Activated CD4-positive, CD25-positive, alpha-beta regulatory T cell treated with anti-CD3 and anti-CD28 coated beads, Interleukin-2, amount 50 U/mL, for 24 hours (primary cell): Measurements from ENCODE around the gene NLRP3.
"Not testable (repeated sequence)": the region's sequence is repeated elsewhere in the genome, so short reads cannot be mapped to it uniquely, and the experiment has no call there.

Experiments used
- ATAC-seq, 2 donors: fragments of 150-1000 bp; cut with Tn5 transposase; one replicate each; pipeline ENCODE4 v1.10.0; 2021; ENCODE audit warnings: mild to moderate bottlenecking in 1 of 2, moderate library complexity in 1 of 2

The NLRP3 gene

DNA sequence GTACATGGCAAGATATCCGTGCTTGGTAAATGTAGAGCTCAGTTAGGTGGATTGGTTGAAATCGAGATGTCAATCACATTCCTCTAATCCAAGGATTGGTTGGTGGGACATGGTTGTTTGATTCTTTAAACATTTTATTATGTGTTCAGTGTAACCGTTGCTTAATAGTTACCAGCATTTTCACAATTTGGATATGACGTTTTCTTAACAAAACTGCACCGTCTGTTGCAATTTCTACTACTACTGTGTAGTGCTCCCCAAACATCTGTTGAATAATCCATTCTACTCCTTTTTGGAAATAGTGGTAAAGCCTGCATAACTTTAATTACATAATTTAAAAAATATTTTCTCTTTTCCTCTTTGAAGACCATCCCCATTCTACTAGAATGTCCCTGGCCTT, 25.6 kb downstream of the NLRP3 start:
- ATAC-seq = no peak

DNA sequence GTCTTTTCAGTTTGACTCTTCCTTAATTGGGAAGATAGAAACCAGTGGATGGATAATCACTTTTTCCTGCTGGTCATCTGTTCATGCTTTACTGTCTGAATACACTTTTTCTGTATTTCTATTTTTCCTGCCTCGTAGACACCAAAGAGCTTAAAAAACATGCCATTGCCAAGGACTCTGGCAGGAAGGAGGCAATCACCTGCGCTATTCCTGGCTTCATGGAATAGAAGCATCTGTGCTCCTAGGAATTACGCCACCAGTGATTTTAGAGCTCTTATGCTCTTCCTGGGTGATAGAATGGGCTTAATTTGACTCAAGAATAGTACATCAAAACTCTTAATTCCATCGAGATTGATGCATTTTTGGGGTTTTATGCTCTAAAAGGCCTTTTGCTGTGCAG, 26.2 kb downstream of the NLRP3 start:
- ATAC-seq = no peak

GRCh38 chr1:247443641-247444040, 27.7 kb downstream of the NLRP3 start:
- no peak for ATAC-seq

GRCh38 chr1:247444571-247444970, 28.6 kb downstream of the NLRP3 start:
- ATAC-seq = no peak

- ATAC-seq = no peak
These were observed 29.8 kb downstream of the NLRP3 start for GRCh38 chr1:247445526-247446356.

DNA sequence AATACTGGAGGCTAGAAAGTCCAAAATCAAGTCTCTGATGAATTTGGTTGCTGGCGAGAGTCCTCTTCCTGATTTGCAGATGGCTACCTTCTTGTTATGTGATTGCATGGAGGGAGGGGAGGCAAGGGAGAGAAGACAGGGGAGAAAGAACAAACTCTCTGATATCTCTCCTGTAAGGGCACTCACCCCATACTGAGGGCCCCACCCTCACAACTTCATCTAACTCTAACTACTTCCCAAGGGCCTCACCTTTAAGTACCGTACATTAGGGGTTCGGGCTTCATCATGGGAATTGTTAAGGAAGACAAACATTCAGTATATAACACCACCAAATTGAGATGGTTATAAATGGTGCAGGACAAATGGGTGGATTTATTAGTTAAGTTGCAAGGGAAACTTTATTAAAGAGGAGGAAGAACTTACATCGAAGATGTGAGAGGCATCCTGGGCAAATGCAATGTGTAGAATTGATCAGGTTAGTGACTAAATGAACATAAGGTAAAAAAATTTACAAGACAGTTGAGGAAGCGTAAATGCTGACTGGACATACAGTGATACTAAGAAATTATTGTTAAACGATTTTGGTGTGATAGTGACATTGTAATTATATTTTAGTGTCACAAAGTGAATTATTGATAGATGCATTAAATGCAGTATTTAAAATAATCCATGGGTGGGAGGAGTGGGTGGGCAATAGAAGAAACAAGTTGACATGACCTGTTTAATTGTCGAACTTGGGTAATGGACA, 31.4 kb downstream of the NLRP3 start:
- ATAC-seq = no peak

DNA sequence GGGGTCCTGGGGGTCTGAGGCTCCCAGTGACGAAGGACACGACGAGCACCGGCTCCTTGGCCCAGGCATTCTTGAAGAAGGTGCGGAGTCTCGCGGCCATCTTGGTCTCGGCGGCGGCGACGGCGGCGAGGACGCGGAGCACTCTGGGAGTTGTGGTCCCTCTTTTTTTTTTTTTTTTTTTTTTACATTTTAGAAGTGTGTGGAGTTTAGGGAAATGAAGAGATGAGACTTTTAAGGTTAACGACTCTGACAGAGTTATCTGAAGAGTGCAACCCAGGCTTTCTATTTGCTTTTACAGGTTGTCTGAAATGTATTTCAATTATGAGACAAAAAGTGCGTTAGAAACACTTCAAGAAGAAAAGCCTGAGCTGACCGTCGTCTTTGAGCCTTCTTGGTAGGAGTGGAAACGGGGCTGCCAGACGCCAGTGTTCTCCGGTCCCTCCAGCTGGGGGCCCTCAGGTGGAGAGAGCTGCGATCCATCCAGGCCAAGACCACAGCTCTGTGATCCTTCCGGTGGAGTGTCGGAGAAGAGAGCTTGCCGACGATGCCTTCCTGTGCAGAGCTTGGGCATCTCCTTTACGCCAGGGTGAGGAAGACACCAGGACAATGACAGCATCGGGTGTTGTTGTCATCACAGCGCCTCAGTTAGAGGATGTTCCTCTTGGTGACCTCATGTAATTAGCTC, 32.3 kb downstream of the NLRP3 start:
- ATAC-seq = peak in 1 of 2 donors; percentile 30

DNA sequence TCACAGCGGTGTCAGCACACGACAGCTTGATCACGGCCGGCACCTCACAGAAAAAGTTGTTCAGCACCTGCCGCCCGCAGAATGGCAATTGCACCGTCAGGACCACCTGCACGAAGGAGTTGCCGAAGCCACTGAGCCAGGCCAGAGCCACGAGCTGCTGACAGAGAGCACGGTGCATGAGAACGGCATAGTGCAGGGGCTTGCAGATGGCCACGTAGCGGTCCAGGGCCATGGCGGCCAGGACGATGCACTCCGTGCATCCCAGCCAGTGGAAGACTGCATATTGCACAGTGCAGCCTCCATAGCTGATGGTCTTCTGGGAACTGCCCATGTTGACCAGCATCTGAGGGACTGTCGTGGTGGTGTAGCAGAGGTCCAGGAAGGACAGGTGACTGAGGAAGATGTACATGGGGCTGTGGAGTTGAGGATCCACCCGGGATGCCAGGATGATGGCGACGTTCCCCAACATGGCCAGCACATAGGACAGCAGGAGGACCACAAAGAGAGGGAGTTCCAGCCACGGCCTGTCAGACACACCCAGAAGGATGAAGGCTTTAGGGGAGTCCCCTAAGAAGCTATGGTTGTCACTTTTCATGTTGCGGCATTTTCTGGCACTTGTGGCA, 35.5 kb downstream of the NLRP3 start:
- no peak for ATAC-seq

DNA sequence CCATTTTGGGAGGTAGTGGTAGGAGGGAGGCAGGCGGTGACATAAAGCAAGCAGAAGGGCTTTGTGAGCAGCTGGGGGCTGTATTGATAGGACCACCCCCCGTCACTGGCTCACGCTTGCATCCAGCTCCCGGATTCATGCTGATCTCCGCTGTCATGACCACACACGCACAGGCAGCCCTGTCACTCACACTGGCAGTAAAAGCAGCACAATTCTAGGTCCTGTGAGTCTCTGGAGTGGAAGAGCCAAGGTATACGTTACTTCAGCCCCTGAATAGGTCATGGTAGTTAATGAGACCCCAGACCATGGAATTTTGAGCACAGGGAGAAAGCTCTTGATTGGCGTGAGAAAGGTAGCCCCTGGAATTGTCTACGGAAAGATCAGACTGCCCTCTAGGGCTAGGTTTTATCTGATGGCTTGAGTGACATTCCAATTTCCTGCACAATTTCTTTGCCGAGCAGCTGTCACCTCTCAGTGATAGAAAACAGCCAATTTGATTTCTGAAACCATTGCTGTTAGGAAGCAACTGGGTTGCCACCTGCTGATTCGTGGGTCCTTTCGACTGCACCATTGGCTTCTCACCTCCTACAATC, 36.6 kb downstream of the NLRP3 start:
- ATAC-seq = no peak

DNA sequence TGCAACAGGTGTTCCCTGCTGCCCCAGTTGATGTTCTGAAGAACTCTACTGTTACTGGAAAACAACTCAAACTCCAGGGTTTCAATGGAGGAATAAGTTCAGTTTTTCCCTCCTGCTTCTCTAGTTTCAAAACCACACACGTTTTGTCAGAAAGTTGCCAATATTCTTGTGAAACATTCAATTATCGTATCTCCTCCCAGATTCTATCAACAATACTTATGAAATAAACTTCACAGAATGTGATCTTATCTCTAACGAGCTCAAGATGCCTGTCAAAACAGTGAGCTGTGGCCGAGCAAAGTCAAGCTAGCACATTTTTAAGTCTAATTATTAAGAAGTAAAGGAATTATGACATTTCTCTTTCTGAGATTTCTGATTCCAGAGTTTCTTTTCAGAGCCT, 37.3 kb downstream of the NLRP3 start:
- no peak for ATAC-seq

DNA sequence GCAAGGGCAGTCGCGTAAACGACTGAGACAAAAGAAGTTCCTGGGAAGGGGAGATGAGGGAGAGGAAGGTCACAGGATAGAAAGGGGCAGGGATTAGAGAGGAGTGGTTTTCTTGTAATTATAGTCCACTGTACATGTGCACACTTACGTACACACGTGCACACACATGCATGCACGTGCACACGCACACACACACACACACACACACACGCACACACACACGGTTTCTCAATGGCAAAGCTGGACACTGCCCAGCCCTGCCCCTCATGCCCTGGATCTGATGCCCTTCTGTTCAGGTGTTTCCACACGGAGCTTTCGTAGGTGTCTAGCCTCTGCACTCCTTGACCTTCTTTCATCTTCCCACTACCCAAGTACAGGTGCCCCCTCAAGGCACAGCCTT, 38.0 kb downstream of the NLRP3 start:
- ATAC-seq = no peak

DNA sequence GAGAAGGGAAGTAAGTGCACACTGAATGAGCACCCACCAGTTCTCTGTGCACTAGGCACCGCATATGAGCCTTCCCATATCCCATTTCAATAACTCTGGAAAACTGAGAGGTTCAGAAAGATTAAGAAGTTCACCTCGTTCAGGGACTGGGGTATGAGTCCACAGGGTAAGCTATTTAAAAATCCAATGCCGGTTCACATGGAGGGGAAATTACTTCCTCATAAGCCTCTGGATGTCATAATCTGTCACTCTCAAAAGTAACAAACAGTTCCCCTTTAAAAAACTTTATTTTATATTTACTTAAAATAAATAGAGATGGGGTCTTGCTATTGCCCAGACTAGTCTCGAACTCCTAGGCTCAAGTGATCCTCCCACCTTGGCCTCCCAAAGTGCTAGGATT, 40.0 kb downstream of the NLRP3 start:
- ATAC-seq = no peak

GRCh38 chr1:247456914-247457639, 41.1 kb downstream of the NLRP3 start:
- peak; percentile 38 to 56 for ATAC-seq

DNA sequence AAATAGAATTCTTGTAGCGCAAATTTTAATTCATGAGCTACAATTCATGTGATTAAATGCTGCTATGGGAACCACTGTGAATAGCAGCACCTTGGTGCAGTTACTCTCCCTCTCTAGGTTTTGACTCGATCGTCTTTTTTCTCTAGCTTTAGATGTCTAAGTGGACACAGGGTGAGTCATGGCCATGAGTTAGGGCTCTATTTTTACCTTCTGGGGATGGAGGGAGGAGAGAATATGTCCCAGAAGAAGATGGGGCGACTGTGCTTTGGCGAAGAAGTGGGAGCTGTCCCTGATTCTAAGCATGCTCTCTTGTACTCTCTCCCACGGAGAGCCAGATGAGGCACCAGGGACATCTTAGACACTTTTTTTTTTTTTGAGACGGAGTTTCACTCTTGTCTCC, 43.5 kb downstream of the NLRP3 start:
- ATAC-seq = no peak

DNA sequence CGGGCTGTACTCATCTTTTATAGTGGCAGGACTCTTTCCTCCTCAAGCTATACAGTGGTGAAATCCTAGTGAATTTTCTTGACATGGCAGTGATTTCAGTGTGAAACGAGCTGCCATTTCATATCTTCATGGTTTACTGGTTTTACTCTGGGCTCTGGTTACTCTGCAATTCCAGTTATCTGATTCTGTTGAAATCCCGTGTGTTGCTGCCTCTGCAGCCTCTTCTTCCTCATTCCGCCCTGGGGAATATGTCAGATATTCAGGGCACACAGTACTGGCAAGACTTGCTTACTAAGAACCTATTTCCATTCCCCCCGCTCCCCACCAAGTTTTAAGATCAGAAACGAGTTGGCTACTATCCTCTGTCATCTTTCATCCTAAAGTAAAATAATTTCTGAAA, 49.8 kb downstream of the NLRP3 start:
- ATAC-seq = no peak

- no peak for ATAC-seq
These were observed 51.2 kb downstream of the NLRP3 start for GRCh38 chr1:247467129-247467528.

GRCh38 chr1:247468481-247469140, 52.6 kb downstream of the NLRP3 start:
- ATAC-seq = no peak

GRCh38 chr1:247469141-247469535, 53.2 kb downstream of the NLRP3 start:
- ATAC-seq = no peak

DNA sequence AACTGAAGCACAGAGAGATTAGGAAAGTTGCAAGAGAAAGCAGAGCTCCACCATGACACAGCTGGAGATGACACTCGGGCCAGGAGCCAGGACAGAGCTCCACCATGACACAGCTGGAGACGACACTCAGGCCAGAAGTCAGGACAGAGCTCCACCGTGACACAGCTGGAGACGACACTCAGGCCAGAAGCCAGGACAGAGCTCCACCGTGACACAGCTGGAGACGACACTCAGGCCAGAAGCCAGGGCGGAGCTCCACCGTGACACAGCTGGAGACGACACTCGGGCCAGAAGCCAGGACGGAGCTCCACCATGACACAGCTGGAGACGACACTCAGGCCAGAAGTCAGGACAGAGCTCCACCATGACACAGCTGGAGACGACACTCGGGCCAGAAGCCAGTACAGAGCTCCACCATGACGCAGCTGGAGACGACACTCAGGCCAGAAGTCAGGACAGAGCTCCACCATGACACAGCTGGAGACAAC, 55.0 kb downstream of the NLRP3 start:
- not testable (repeated sequence) for ATAC-seq

GRCh38 chr1:247471445-247472016, 55.6 kb downstream of the NLRP3 start:
- no peak for ATAC-seq

GRCh38 chr1:247472035-247472434, 56.1 kb downstream of the NLRP3 start:
- ATAC-seq = no peak
